KOPT-K1 (cell line): ENCODE measurements around the gene KRT35.
"Not testable (repeated sequence)": the region's sequence is repeated elsewhere in the genome, so short reads cannot be mapped to it uniquely, and the experiment has no call there.

ENCODE experiments used
- H3K27ac ChIP-seq: fragments of 200-600 bp; sonication (generic); 2 replicates; pipeline ENCODE4 v1.5.1; 2016; ENCODE audit warnings: antibody characterized with exemption, mild to moderate bottlenecking, low read depth, low read length; ENCODE audit not compliant: poor library complexity, severe bottlenecking
- H3K36me3 ChIP-seq: fragments of 200-600 bp; sonication (generic); 2 replicates; pipeline ENCODE4 v1.5.1; 2017; ENCODE audit warnings: antibody characterized with exemption, mild to moderate bottlenecking, low read length, moderate library complexity; ENCODE audit not compliant: insufficient read depth
- H3K9me3 ChIP-seq: fragments of 200-600 bp; sonication (generic); 2 replicates; pipeline ENCODE4 v1.5.1; 2017; ENCODE audit warnings: antibody characterized with exemption, low read length, mild to moderate bottlenecking; ENCODE audit not compliant: insufficient read depth, poor library complexity, severe bottlenecking

KRT35 gene

DNA sequence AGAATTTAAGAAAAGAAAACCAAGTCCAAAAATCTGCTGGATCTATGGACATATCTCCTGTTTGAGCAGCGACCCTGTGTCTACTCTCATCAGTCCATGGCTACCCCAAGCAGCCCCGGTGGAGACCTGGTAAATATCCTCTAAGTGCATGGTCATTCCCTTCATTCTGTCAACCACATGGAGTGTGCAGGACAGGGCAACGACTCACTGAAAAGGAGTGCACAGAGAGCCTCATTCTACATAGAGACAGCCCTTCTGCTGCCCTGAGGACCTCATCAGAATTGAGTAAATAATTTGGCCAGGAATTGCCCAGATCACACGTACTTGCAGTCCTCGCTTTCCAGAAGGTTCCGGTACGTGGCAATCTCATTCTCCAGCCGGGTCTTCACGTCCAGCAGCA lies 43.2 kb downstream of the KRT35 start:
- Histone ChIP-seq H3K9me3 (no peaks in the 10 kb centered on the region), H3K27ac (no peak overlapping the region), H3K36me3 (no peaks in the 10 kb centered on the region)

DNA sequence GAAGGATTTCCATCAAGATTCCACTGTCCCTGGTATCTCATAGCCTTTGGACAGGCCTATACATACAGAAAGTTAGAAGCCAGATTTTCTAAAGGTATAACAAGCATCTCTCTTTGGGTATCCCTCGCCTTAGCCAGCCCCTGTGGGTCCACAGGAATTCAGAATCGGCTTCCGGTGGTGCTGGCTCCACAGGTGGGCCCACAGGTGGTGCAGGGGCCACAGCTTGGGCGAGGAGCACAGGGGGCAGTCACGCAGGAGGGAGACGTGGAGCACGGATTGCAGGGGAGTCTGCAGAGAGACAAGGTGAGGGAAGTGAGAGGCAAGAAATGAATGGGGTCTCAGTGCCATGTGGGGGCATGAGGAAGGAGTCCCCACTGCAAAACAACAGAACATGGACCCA lies 43.7 kb downstream of the KRT35 start:
- Histone ChIP-seq H3K27ac (no peak overlapping the region), H3K9me3 (no peaks in the 10 kb centered on the region), H3K36me3 (no peaks in the 10 kb centered on the region)

DNA sequence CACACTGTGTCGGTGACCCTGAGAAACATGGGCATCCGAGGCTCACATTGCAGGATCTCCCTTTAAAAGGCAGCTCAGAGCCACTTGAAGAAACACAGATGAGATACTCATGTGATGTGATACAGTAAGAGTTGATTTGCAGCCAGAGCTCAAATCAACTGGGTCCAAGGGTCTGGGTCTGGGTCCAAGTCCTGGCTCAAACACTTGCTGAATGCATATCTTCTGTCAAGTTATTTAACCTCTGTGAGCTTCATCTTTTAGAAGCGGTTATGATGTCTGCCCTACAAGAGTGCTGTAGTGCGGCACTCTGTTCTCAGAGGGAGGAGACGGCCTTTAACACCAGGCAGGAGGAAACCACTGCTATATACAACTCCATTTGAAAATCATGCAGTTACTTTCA lies 46.5 kb downstream of the KRT35 start:
- no peaks in the 10 kb centered on the region for H3K9me3 ChIP-seq
- no peak overlapping the region for H3K27ac ChIP-seq
- H3K36me3 ChIP-seq, result no peaks in the 10 kb centered on the region

DNA sequence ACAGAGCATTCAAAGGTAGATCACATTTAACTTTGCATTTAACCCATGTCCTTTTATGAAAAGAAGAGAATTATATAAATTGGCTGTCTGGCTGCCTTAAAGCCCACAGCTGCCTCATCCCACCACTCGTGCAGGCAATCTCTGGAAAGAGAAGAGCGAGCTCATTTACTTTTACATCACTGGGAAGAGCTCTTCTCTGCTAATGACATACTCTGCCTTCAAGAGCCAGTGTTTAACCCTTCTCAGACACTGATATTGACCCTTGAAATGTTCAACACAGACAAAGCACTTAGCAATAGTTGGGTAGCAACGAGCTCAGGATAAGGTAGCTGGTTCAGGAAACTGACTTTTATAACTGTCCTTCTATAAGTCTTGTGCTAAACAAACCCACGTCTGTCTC lies 46.9 kb downstream of the KRT35 start:
- H3K27ac ChIP-seq, result no peak overlapping the region
- no peaks in the 10 kb centered on the region for H3K9me3 ChIP-seq
- H3K36me3 ChIP-seq, result no peaks in the 10 kb centered on the region

DNA sequence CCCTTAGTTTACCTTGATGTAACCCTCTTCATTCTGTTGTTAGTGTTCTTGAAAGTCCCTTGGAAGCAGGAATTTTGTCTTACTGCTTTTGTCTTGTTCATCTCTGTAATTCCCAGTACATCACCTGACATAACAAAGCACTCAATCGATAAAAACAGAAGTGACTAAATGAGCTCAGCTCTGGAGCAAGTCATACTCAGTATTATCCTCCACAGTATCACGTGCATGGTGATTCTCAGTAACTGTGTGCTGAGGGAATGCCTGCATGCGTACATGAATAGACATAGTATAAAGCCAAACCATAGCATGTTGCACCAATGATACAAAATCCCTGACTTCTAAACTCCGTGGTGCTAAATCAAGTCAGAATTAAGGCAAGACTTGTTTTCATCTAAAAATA lies 47.4 kb downstream of the KRT35 start:
- H3K27ac ChIP-seq, result no peak overlapping the region
- H3K9me3 ChIP-seq, result no peaks in the 10 kb centered on the region
- H3K36me3 ChIP-seq, result no peaks in the 10 kb centered on the region

DNA sequence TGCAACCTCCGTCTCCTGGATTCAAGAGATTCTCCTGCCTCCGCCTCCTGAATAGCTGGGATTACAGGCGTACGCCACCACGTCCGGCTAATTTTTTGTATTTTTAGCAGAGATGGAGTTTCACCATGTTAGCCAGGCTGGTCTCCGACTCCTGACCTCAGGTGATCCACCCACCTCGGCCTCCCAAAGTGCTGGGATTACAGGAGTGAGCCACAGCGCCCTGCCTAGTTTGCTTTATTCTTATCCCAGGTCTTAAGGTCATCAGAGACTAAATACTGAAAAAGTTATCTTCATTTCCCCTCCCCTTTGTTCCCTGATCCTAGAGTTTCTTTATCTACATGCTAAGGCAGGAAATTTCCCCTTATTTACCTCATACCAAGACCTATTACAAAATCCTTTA lies 50.6 kb downstream of the KRT35 start:
- H3K9me3 ChIP-seq, H3K36me3 ChIP-seq, H3K27ac ChIP-seq: not testable (repeated sequence)

DNA sequence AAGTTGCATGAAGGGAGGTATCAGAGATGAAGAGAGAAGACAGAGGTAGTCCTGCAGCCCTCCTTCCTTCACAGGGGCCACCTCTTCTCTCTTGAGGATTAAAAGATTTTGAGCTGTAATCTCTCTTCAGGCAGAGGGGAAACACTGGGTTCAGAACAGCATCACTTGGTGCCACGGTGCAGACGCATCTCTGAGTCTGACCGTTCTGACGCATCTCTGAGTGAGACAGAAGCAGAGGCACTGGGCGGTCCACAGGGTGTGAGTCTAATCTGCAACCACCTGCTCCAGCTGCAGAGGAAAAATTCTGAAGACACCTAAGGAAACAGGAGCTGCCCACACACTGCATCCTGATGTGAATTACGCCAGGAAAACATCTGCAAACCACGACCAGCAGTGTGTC lies 51.3 kb downstream of the KRT35 start:
- Histone ChIP-seq H3K9me3 (no peaks in the 10 kb centered on the region), H3K36me3 (no peaks in the 10 kb centered on the region), H3K27ac (no peak overlapping the region)

DNA sequence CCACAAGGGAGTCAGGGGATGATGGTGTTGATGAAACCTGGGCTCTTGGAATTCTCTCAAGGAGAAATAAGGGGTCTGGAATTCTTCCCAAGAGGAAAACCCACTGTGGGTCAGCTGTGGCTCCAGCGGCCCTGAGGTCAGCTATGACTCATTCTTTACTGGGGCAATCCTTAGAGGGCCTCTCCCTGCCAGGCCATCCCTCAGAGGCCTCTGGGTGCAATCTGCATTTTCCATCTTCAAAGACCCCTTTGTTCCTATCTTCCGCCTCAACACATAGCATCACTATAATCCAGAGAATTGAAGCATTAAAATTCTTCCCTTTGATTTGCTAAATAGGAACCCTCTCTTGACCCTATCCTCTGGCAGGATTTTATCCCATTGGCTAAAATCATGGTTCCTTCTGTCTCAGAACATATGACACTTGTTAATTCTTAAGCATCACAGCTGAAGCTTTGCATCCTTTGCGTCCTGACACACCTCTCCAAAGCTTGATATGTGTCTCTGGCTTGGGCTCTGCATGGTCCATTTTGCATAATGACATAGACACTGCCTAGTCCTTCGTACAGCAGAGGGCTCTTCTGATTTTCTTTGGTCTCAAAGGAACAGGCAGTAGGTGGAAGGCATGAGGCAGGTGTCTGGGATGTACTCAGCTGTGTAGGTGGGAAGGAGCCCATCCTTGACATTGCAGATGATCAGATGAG lies 52.2 kb downstream of the KRT35 start:
- H3K27ac ChIP-seq, result no peak overlapping the region
- H3K36me3 ChIP-seq, result no peaks in the 10 kb centered on the region
- H3K9me3 ChIP-seq, result no peaks in the 10 kb centered on the region
